GM12891 (cell line): ENCODE results near the gene CDYL2.

Experiments
- DNase-seq: peaks from one replicate; pipeline ENCODE4 v3.0.0; 2011; ENCODE audit warnings: low spot score; ENCODE audit not compliant: insufficient read length
- FAIRE-seq: peaks from 2 replicates; lab custom pipeline; 2011; peaks lifted over from hg19 to GRCh38; lab: Jason Lieb, UNC
- PAX5 ChIP-seq: IDR thresholded peaks from 2 replicates; pipeline ENCODE4 v1.6.1; 2011; ENCODE audit warnings: low read length, moderate library complexity, mild to moderate bottlenecking; ENCODE audit not compliant: insufficient read depth, severe bottlenecking
- POLR2A ChIP-seq: IDR thresholded peaks from 2 replicates; pipeline ENCODE4 v1.6.1; 2011; ENCODE audit warnings: low read depth, low read length, control low read depth
- POLR2AphosphoS5 ChIP-seq: IDR thresholded peaks from 2 replicates; pipeline ENCODE4 v1.6.1; 2011; ENCODE audit warnings: low read depth, low read length, control low read depth
- POU2F2 ChIP-seq: IDR thresholded peaks from 2 replicates; pipeline ENCODE4 v1.6.1; 2011; ENCODE audit warnings: low read depth, mild to moderate bottlenecking, control low read depth, low read length, moderate library complexity
- SPI1 ChIP-seq: IDR thresholded peaks from 2 replicates; pipeline ENCODE4 v1.6.1; 2011; ENCODE audit warnings: low read depth, low read length, control low read depth
- TAF1 ChIP-seq: IDR thresholded peaks from 2 replicates; pipeline ENCODE4 v1.6.1; 2011; ENCODE audit warnings: low read depth, low read length, control low read depth

The CDYL2 gene

DNA sequence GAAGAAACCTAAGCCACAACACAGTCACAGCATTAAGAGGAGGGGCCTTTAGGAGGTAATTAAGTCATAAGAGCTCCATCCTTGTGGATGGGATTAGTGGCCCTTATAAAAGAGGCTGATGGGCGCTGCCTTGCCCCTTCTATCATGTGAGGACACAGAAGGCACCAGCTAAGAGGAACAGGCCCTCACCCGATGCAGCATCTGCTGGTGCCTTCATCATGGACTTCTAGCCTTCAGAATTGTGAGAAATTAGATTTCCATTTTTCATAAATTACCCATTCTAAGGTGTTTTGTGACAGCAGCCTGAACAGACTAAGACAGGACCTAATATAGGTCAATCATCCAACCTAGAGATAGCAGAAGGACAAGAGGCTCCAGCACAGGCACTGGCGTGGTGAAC is 120.8 kb downstream of the CDYL2 start:
- no peak for FAIRE-seq
- no peak for TF ChIP-seq TAF1
- no peak for TF ChIP-seq POU2F2
- no peak for TF ChIP-seq POLR2AphosphoS5
- TF ChIP-seq PAX5: no peak
- no peak for TF ChIP-seq POLR2A
- TF ChIP-seq SPI1: no peak
- no peak for DNase-seq

DNA sequence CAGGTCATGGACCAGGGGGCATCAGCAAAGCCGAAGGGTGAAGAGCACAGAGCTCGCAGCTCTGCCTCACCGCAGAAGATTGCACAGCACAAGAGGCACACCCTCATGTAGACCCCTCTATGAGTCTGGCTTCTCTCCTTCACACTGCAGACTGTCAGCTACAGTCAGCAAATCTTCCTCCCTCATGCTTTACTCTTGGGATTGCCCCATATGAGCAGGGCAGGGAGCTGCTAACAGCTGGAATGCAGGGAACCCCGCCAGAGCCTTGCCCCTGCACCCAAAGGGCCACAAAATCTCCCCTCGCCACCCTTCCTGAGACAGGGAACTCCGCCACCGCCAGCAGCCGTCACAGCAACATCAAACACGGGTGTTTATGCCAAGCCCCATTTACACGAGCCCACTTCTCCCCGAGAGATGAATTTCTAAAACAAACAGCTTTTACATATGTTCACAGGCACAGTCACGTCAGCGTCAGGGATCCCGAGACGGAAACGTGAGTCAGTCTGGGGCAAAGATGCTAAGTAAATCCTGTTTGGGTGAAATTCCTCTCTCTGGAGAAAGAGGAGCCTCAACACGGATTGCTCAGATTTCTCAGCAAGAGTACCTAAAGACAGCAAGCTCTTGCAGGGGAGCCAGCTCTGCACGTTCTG is 121.9 kb downstream of the CDYL2 start:
- no peak for DNase-seq
- FAIRE-seq: no peak
- TF ChIP-seq PAX5 (no peak), POU2F2 (no peak), SPI1 (no peak), POLR2A (no peak), TAF1 (no peak), POLR2AphosphoS5 (no peak)

DNA sequence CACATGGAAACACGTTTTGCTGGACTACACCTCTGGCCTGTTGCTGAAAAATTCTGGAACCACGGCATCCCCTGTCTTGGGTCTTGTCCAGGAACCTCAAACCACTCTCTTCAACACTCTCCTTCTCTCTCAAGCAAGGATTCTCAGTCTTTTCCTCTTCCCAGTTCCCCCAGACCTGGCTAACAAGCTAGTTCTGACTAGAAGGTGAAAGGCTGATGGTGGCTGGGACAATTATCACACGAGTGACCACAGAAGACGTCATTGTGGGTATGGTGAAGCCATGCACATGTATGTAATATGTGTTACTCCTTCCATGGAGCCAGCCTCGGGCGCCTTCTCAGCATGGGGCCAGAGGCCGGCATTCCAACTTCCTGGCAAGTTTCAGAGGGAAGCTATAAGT is 123.0 kb downstream of the CDYL2 start:
- DNase-seq: no peak
- TF ChIP-seq POLR2A: no peak
- no peak for TF ChIP-seq POU2F2
- no peak for TF ChIP-seq TAF1
- TF ChIP-seq PAX5: no peak
- no peak for TF ChIP-seq POLR2AphosphoS5
- no peak for TF ChIP-seq SPI1
- peak; percentile 58 for FAIRE-seq

DNA sequence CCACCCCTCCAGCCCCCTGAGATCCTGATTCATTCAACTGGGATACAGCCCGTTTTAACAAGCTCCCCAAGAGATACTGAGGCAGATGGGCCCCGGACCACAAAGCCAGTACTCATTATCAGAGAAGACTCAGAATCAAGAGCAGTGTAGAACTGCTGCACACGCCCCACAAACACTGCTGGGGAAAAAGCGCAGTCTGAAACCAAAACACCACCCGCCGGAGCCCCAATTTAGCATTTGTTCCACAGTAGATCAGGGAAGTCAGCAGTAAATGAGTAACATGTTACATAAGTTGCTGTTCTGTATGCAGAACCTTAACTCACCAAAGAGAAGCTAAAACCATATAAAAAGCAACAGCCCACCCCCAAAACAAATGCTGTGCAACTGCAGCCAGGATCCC is 123.6 kb downstream of the CDYL2 start:
- TF ChIP-seq SPI1: 0 out of 2 replicates have a peak, but pooled peaks have one; percentile 15
- no peak for TF ChIP-seq POLR2AphosphoS5
- TF ChIP-seq POLR2A: no peak
- no peak for TF ChIP-seq PAX5
- TF ChIP-seq TAF1: no peak
- FAIRE-seq (peak; percentile 89), DNase-seq (no peak)

DNA sequence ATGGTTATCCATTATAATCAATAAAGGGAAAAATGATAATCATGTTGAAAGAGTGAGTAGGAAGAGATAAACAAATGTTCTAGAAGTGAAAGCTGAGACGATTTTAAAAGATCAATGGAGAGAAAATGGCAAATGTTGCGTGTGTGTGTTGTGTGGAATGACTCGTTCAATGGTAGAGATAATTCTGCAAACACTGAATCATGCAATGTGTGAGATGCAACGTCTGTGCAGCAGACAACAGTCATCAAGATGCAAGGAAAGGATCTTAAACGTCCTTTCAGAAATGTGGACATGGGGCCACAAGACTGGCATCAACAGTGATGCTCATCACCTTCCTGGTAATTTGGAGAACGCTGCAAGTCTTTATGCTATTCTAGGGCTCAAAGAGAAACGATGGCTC is 124.4 kb downstream of the CDYL2 start:
- DNase-seq: no peak
- FAIRE-seq: no peak
- TF ChIP-seq POLR2AphosphoS5: no peak
- no peak for TF ChIP-seq SPI1
- TF ChIP-seq PAX5: no peak
- TF ChIP-seq POU2F2: no peak
- no peak for TF ChIP-seq TAF1
- TF ChIP-seq POLR2A: no peak

DNA sequence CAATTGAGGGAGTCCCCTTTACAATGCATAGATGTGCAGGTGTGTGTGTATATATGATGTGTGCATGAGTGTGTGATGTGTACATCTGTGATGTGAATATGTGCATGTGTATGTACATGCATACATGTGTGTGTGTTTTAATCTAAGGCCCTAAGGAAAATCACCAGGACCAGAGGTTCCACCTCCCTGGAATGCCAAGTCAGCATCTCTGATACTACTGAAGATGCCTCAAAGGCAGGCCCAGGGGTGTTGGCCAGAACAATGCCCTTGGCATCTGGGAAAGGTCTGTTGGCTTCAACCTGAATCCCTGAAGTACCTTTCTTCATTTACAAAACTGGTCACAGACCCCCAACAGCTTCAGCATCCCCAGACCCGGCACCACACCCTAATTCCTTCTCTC is 129.5 kb downstream of the CDYL2 start:
- TF ChIP-seq TAF1 (no peak), SPI1 (no peak), POU2F2 (no peak), POLR2AphosphoS5 (no peak), POLR2A (no peak), PAX5 (no peak)
- DNase-seq (no peak), FAIRE-seq (no peak)

DNA sequence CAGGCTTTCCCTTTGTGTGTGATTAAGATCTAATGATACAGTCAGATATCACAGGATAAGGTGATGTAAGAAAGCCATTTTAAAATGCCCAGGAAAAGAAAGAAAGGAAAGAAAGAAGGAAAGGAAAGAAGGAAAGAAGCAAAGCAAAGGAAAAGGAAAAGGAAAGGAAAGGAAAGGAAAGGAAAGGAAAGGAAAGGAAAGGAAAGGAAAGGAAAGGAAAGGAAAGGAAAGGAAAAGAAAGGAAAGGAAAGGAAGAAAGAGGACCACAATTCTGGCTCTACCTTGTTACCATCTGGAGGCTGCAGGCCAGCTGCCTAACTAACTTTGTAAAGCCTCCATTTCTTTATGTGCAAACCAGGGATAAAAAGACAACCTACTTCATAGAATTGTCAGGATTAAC is 132.0 kb downstream of the CDYL2 start:
- DNase-seq (no peak), FAIRE-seq (no peak)
- TF ChIP-seq POLR2AphosphoS5 (no peak), POU2F2 (no peak), SPI1 (no peak), PAX5 (no peak), POLR2A (no peak), TAF1 (no peak)

DNA sequence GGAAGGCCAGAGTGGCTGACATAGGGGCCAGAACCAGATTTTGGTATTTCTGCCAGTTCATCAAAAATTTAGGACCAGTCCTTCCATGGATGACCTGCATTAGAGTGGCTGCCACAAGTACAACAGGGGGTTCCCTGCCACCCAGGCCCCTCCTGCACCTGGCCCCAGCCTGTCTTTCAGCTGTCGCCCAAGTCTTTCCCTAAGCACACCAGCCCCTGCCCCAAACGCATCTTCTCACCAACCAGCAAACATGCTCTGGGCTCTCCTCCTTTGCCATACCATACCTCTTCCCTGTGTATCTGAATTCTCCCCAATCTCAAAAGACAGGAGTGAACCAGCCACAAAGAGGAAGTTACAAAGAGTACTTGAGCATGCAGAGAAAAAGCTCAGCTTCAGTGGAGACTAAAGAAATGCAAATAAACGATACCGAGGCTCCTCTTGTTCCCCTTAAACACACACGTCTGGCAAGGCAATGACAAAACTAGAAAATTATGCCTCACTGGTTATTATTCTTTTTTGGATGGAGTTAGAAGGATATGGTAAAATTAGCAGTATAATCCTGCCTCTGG is 133.0 kb downstream of the CDYL2 start:
- peak; percentile 34 for DNase-seq
- peak; percentile 73 for FAIRE-seq
- TF ChIP-seq TAF1 (no peak), SPI1 (0 out of 2 replicates have a peak, but pooled peaks have one; percentile 26), POU2F2 (no peak)

DNA sequence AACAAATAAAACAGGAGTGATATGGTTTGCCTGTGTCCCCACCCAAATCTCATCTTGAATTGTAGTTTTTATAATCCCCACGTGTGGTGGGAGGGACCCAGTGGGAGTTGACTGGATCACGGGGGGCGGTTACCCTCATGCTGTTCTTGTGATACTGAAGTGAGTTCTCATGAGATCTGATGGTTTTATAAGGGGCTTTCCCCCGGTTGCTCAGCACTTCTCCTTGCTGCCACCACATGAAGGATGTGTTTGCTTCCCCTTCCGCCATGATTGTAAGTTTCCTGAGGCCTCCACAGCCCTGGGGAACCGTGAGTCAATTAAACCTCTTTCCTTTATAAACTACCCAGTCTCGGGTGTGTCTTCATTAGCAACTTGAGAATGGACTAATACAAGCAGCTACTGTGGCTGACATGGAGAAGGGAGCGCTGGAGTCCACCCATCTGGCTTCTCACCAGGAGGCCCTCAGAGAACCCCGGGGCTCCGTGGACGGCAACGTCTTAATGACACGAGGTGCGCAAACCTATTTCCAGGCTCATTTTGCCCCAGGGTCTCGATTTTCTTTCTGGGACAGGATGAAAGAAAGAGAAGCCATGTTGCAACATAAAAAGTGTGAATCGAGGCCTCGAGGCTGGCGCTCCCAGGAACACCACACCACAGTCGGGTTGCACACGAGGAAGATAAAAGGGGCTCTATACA is 134.1 kb downstream of the CDYL2 start:
- DNase-seq (no peak), FAIRE-seq (peak; percentile 50)
- TF ChIP-seq POU2F2: no peak
- TF ChIP-seq TAF1: no peak
- TF ChIP-seq POLR2A: no peak
- TF ChIP-seq POLR2AphosphoS5: no peak
- peak; percentile 34; the same call in 1 of the 2 replicates for TF ChIP-seq SPI1

DNA sequence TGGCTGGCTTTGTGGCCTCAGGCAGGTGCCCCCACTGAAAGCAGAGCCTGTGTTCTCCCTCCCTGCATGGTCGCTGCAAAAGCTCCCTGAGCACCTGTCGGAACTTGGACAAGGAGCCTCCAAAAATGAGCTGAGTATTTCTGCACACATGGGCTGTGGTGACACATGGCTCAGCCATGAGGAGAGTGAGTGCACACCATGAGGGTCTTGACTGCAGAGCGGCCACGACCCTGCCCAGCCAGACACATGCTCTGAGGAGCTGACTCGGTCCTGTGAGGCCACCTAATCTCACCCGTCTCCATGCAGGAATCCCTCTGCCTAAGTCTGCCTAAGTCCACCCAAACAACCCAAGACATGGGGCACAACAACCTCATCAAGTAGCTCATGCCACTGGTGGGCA is 134.7 kb downstream of the CDYL2 start:
- TF ChIP-seq POU2F2: no peak
- TF ChIP-seq PAX5: no peak
- no peak for TF ChIP-seq POLR2AphosphoS5
- TF ChIP-seq POLR2A: no peak
- TF ChIP-seq SPI1: no peak
- no peak for TF ChIP-seq TAF1
- FAIRE-seq (no peak), DNase-seq (no peak)
